GM18873 (cell line): ENCODE data around the gene MAP2K5.

Source experiments
- ATAC-seq: cut with Tn5 transposase; IDR thresholded peaks from one replicate; pipeline ENCODE4 v1.9.1; 2021; ENCODE audit warnings: mild to moderate bottlenecking, moderate library complexity, moderate number of reproducible peaks; ENCODE audit not compliant: unreplicated experiment, low FRiP score

The MAP2K5 gene

GRCh38 chr15:67818464-67818863, 276.0 kb downstream of the MAP2K5 start:
- no peak for ATAC-seq

- ATAC-seq: no peak
These were observed 277.1 kb downstream of the MAP2K5 start for GRCh38 chr15:67819636-67820035.

- ATAC-seq: no peak
These were observed 277.9 kb downstream of the MAP2K5 start for GRCh38 chr15:67820122-67820991.

GRCh38 chr15:67820992-67821783, 278.7 kb downstream of the MAP2K5 start:
- no peak for ATAC-seq

GRCh38 chr15:67821784-67822440, 279.4 kb downstream of the MAP2K5 start:
- ATAC-seq: no peak

- no peak for ATAC-seq
These were observed 280.2 kb downstream of the MAP2K5 start for GRCh38 chr15:67822537-67823313.

- no peak for ATAC-seq
These were observed 281.1 kb downstream of the MAP2K5 start for GRCh38 chr15:67823314-67824196.

- ATAC-seq: no peak
These were observed 281.9 kb downstream of the MAP2K5 start for GRCh38 chr15:67824197-67824968.

GRCh38 chr15:67824976-67825880, 282.7 kb downstream of the MAP2K5 start, which contains the start of gene SKOR1:
Gene SKOR1, plus strand, starts transcription at chr15:67825509. Its CDS starts 94 bp downstream, at chr15:67825603.
- no peak for ATAC-seq

GRCh38 chr15:67825881-67826716, 283.6 kb downstream of the MAP2K5 start:
- no peak for ATAC-seq

GRCh38 chr15:67826717-67827561, 284.4 kb downstream of the MAP2K5 start:
- ATAC-seq: no peak

- no peak for ATAC-seq
These were observed 285.2 kb downstream of the MAP2K5 start for GRCh38 chr15:67827562-67828277.

GRCh38 chr15:67828278-67828968, 285.9 kb downstream of the MAP2K5 start:
- ATAC-seq: no peak

GRCh38 chr15:67828969-67829646, 286.6 kb downstream of the MAP2K5 start:
- ATAC-seq: no peak
